ENCODE measurements around the gene PDE7B.

PDE7B gene

GRCh38 chr6:135851442-135852271, at the start of gene PDE7B:
PDE7B (plus strand) TSS chr6:135851701.
- DNase-seq, result peak; percentile 17

DNA sequence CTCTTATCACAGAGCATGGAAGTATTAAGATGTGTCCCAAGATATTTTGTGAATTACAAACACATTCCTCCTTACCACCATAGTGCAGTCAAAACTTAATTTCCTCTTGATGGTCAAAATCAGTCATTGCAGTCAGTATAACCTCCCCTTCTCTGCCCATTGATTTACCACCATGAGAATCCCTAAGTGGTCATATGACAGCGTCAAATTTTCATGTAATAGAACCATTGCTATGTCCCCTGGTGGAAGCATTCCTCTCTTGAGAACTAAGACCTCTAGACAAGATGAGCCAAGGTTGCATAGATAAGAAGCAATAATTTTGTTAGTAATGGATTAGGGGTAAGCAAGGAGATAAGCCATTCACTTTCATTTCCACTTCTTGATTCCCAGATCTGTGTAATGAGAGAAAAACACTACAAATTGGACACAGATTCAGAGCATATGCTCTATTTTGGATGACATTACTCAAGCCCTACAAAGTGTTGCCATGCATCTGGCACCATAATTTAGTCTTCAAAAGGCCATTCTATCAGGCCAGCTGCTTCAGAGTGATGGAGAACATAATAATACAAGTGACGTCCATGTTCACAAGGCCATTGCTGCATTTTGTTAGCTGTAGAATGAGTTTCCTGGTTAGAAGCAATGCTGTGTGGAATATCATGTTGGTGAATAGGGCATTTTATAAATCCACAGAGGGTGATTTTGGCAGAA, 49.6 kb upstream of the PDE7B start:
- no peak for DNase-seq

- DNase-seq, result peak; percentile 54
These were observed 41.0 kb upstream of the PDE7B start for GRCh38 chr6:135810486-135810885.

DNA sequence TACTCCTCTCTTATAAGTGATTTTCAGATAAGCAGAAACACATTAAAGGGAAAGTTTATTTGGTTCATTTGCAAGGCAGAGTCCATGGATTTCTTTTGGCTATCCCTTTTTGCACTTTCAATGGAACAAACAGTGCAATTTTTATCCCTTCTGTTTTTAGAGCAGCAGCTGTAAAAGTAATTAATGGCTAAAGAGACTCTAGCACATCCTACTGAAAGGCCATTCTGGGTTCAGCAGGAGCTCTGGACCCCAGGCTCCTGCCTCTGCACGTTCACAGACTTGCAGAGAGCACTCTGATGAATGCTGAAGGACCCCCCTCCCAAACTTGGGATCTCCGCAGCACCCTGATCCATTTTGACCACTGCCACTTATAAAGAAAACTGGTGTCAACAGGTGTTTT, 40.3 kb upstream of the PDE7B start:
- DNase-seq, result no peak

- DNase-seq, result no peak
These were observed 39.6 kb upstream of the PDE7B start for GRCh38 chr6:135811644-135812526.

GRCh38 chr6:135813401-135813800, 38.1 kb upstream of the PDE7B start:
- DNase-seq, result no peak

DNA sequence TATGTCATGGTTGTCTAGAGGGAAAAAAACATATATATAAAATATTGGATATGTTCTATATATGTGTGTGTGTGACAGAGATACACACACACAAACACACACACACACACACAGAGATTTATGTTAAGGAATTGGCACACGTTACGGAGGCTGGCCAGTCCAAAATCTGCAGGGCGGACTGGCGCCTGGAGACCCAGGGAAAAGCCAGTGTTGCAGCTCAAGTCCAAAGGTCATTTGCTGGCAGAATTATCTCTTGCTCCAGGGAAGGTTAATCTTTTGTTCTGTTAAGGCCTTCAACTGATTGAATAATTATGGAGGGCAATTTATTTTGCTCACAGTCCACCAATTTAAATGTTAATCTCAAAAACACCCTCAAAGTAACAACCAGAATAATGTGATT, 37.5 kb upstream of the PDE7B start:
- no peak for DNase-seq

DNA sequence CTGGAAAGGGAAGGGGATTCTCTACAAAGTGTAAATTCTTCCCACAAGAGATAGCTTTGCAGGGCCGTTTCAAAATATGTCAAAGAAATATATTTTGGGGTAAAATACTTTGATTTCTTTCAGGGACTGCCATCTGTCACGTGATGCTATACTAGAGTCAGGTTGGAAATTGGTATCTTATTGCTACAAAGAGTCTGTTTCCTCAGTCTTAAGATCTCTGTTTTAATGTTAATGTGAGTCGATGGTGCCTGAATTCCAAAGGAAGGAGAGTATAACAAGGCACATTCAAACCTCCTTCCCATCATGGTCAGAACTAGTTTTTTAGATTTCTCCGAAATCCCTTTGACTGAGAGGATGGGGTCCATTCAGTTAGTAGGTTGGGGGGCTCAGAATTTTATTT, 36.3 kb upstream of the PDE7B start:
- DNase-seq, result no peak

- DNase-seq, result no peak
These were observed 34.5 kb upstream of the PDE7B start for GRCh38 chr6:135817035-135817434.

GRCh38 chr6:135819665-135820064, 31.8 kb upstream of the PDE7B start:
- no peak for DNase-seq

GRCh38 chr6:135820340-135820739, 31.2 kb upstream of the PDE7B start:
- DNase-seq, result no peak

DNA sequence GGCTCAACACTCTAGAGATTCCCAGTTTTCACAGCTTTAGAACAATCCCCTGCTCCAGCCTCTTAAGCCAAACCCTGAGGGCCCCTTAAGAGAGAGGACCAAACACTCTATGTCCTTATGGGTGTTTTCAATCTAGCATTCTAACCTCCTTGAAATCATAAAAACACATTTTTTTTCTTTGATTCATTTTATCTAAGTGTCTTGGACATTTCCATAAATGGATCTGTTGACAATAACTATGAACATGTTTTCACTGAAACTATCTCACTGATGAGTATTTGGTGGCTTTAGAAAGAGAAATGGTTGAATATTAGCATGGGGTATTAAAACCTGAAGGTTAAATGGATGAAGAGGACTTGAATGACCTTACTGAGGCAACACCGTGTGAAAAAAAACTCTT, 27.6 kb upstream of the PDE7B start:
- no peak for DNase-seq

GRCh38 chr6:135826236-135826804, 25.2 kb upstream of the PDE7B start:
- no peak for DNase-seq

- DNase-seq, result no peak
These were observed 23.5 kb upstream of the PDE7B start for GRCh38 chr6:135828021-135828420.

DNA sequence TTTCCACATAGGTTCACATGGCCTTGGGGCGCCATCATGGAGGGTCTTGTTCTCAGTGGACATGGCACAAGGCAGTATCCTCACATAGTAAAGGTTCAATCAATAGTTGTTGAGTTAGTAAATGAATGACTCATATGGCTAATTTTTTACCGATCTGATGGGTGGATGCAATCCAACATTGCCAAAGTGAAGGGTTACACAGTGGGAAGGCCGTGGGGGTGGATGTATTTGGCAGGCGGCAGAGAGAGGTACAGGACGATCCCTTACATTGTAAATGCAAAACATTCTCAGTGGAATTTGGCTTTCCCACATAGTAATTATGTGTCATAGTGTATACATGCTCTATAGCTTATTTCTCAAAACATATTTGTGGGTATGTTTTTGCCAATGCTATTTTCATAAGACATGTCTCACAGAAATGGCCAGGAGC, 21.0 kb upstream of the PDE7B start:
- no peak for DNase-seq

GRCh38 chr6:135831016-135831415, 20.5 kb upstream of the PDE7B start:
- no peak for DNase-seq

- DNase-seq, result no peak
These were observed 19.3 kb upstream of the PDE7B start for GRCh38 chr6:135832166-135832565.

- no peak for DNase-seq
These were observed 17.7 kb upstream of the PDE7B start for GRCh38 chr6:135833771-135834170.

DNA sequence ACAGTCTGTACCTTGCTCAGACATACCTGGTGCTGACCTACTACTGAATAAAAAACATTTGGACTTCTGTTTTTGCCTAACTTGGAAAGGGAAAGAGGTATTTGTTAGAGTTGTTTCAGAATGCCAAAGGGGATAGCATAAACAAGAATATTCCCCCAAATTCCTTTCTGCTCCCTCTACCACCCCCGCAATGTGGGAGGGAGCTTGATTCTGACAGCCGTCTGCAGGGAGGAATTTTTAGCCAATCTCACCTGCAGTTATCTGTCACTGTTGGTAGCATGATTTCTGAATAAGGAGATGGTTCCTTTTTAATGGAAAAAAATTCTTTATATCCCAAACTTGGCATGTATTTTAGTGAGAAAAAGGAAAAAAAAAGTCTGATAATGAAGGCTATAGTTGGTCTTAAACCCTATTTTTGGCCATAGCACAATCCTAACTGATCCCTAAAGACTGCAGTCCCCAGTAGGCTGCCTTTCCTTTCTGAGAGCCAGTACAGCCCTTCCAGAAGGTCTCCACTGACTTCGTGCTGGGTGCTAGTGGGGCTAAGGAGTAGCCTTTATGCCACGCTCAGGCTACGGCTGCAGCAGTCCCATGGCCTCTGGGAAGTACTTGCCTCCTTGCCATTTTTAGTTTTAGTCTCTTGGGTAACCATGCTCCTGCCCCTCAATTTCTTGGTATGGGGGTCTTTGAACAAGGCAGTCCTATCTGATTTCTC, 13.6 kb upstream of the PDE7B start:
- no peak for DNase-seq

- no peak for DNase-seq
These were observed 12.4 kb upstream of the PDE7B start for GRCh38 chr6:135839121-135839520.

DNA sequence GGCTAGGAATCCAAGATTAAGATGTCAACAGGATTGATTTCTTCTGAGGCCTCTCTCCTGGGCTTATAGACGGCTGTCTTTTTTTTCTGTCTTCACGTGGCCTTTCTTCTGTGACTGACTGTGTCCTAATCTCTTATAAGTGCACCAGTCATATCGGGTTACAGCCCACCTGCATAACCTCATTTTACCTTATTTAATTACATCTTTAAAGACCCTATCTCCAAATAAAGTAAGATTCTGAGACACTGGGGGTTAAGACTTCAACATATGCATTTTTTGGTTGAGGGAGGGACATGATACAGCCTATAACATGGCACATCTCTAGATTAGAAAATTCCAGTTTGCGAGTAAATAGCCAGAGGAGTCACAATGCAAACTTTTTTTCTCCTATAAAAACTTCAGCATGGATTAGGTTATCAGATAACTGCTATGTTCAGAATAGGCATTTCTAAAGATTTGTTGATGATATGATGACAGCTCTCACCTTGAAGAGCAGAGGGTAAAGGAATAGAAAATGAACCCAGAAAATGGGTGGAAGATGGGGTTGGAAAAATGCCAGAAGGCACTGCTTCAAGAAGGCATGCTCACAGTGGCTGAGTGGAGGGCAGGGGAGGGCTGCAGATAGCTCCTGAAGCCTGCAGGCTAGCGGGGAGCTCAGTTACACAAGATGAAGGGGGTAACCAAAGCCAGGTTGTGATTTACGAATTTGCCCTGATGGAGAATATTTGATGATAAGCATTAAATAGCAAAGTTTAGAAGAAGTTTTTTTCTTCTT, 8.7 kb upstream of the PDE7B start:
- no peak for DNase-seq

DNA sequence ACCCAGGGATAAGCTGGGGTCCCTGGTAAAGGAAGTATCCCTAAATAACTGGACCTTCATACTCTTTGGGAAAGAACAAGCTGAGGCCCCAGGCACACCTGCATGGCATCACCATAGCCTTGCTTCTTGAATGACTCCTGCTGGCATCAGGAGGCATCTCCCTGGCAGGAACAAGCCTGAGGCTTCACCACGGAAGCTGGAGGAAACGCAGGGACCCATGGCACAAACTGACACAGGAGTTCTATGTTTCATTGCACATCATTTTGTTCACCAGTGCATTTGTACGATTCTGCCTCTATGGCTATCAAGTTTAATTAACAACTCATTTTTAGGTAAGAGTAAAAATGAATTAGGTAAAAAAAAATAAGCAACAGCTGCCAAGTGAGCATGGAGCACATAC, 619 bp upstream of the PDE7B start:
- DNase-seq, result no peak

Measured in DMS79 (cell line).